ENCODE results near the gene C1QA.

The C1QA gene

DNA sequence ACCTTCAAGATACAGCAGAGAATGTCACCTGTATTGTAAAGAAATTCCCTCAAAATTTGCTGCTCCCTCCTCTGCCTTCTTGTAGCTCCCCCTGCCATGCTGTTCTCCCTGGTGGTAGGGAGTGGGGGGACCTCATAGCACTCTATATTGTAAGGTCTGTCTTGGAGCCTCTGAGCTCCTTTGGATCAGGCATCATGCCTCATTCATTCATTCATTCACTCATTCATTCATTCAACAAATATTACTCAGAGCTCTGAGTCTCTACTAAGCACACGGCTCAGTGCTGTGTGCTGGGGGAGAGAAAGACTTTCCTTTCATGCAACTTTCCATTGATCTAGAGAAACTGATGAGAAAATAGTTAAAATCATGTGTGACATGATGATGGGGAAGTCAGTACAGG is 47.1 kb downstream of the C1QA start:
- Histone ChIP-seq H3K4me1 (ENCODE audit: insufficient read depth, low read length, poor library complexity, severe bottlenecking) (no peaks in the 10 kb centered on the region), H3K4me3 (ENCODE audit: low read length, poor library complexity, severe bottlenecking) (no peak overlapping the region), H3K9ac (ENCODE audit: low read depth, low read length, poor library complexity, severe bottlenecking) (no peak overlapping the region), H3K9me2 (replicated peaks; ENCODE audit: low read depth, low read length) (no peaks in the 10 kb centered on the region), H2AFZ (ENCODE audit: low read length) (no peak overlapping the region), H3K36me3 (ENCODE audit: insufficient read depth, low read length) (no peaks in the 10 kb centered on the region), H3F3A (ENCODE audit: low read depth) (no peaks in the 10 kb centered on the region), H4K20me1 (ENCODE audit: insufficient read depth, low read length, poor library complexity, severe bottlenecking) (no peaks in the 10 kb centered on the region), H3K4me2 (ENCODE audit: low read depth, low read length, poor library complexity, severe bottlenecking) (no peak overlapping the region), H3K27me3 (ENCODE audit: insufficient read depth, low read length, poor library complexity, severe bottlenecking) (no peaks in the 10 kb centered on the region), H3K9me3 (ENCODE audit: insufficient read depth, low read depth, low read length) (no peaks in the 10 kb centered on the region), H3K79me2 (ENCODE audit: insufficient read depth, low read length) (no peaks in the 10 kb centered on the region)
- no peak for TF ChIP-seq EZH2phosphoT487 (IDR thresholded peaks at IDR 0.05; ENCODE audit: borderline replicate concordance)
- TF ChIP-seq, protein P1, sequence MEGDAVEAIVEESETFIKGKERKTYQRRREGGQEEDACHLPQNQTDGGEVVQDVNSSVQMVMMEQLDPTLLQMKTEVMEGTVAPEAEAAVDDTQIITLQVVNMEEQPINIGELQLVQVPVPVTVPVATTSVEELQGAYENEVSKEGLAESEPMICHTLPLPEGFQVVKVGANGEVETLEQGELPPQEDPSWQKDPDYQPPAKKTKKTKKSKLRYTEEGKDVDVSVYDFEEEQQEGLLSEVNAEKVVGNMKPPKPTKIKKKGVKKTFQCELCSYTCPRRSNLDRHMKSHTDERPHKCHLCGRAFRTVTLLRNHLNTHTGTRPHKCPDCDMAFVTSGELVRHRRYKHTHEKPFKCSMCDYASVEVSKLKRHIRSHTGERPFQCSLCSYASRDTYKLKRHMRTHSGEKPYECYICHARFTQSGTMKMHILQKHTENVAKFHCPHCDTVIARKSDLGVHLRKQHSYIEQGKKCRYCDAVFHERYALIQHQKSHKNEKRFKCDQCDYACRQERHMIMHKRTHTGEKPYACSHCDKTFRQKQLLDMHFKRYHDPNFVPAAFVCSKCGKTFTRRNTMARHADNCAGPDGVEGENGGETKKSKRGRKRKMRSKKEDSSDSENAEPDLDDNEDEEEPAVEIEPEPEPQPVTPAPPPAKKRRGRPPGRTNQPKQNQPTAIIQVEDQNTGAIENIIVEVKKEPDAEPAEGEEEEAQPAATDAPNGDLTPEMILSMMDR (conservative IDR thresholded peaks at IDR 0.05; ENCODE audit: low read length) = no peak

DNA sequence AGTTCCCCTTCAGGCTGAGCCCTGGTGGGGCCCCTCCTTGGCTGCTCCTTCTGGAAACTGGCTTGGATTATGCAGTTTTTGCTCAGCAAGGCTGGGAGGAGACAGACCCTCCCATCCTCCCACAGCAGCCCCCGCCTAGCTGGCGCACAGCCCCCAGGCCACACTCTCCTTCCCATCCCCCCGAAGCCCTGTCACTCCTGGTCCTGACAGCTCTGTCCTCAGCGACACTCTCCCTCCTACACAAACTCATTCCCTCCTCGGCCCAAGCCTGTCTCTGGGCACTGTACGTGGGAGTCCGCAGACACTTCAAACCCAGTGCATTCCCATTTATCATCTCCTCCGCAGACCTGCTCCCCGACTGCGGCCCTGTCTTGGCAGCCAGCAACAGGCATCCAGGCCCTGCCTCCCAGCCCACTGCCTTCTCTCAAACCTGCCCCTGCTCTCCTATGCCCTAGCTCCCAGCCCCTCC is 49.2 kb downstream of the C1QA start:
- H3K79me2 ChIP-seq (ENCODE audit: insufficient read depth, low read length) = no peaks in the 10 kb centered on the region
- H3K27me3 ChIP-seq (ENCODE audit: insufficient read depth, low read length, poor library complexity, severe bottlenecking) = no peaks in the 10 kb centered on the region
- H3K9me3 ChIP-seq (ENCODE audit: insufficient read depth, low read depth, low read length) = no peaks in the 10 kb centered on the region
- H3K9ac ChIP-seq (ENCODE audit: low read depth, low read length, poor library complexity, severe bottlenecking) = no peak overlapping the region
- no peaks in the 10 kb centered on the region for H3F3A ChIP-seq (ENCODE audit: low read depth)
- H3K36me3 ChIP-seq (ENCODE audit: insufficient read depth, low read length) = no peaks in the 10 kb centered on the region
- no peak overlapping the region for H3K4me3 ChIP-seq (ENCODE audit: low read length, poor library complexity, severe bottlenecking)
- no peak for TF ChIP-seq EZH2phosphoT487 (IDR thresholded peaks at IDR 0.05; ENCODE audit: borderline replicate concordance)
- H3K9me2 ChIP-seq (replicated peaks; ENCODE audit: low read depth, low read length) = no peaks in the 10 kb centered on the region
- H4K20me1 ChIP-seq (ENCODE audit: insufficient read depth, low read length, poor library complexity, severe bottlenecking) = no peaks in the 10 kb centered on the region
- H3K4me1 ChIP-seq (ENCODE audit: insufficient read depth, low read length, poor library complexity, severe bottlenecking) = no peaks in the 10 kb centered on the region
- H2AFZ ChIP-seq (ENCODE audit: low read length) = no peak overlapping the region
- H3K4me2 ChIP-seq (ENCODE audit: low read depth, low read length, poor library complexity, severe bottlenecking) = no peak overlapping the region

DNA sequence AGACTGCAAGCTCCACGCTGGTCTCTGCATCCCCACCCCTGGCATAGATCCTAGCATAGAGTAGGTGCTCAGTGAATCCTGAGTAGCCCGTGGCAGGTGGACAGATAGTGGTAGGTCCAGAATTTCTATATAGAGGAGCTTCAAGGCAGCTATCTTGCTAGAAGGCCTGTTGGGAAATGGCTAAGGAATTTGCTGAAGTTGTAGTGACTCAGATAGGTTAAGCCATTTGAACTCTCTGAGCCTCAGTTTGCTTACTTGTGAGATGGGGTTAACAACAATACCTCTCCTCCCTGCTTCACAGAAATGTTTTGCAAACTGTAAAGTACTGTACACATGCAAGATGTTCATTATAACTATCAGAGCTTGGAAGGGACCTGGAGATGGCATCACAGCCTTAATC is 50.8 kb downstream of the C1QA start:
- Histone ChIP-seq H3K9me3 (ENCODE audit: insufficient read depth, low read depth, low read length) (no peaks in the 10 kb centered on the region), H3K9ac (ENCODE audit: low read depth, low read length, poor library complexity, severe bottlenecking) (no peak overlapping the region), H4K20me1 (ENCODE audit: insufficient read depth, low read length, poor library complexity, severe bottlenecking) (no peaks in the 10 kb centered on the region), H3K9me2 (replicated peaks; ENCODE audit: low read depth, low read length) (no peaks in the 10 kb centered on the region), H2AFZ (ENCODE audit: low read length) (no peak overlapping the region), H3F3A (ENCODE audit: low read depth) (no peaks in the 10 kb centered on the region), H3K4me1 (ENCODE audit: insufficient read depth, low read length, poor library complexity, severe bottlenecking) (no peaks in the 10 kb centered on the region), H3K79me2 (ENCODE audit: insufficient read depth, low read length) (no peaks in the 10 kb centered on the region), H3K4me2 (ENCODE audit: low read depth, low read length, poor library complexity, severe bottlenecking) (no peak overlapping the region), H3K27me3 (ENCODE audit: insufficient read depth, low read length, poor library complexity, severe bottlenecking) (no peaks in the 10 kb centered on the region), H3K4me3 (ENCODE audit: low read length, poor library complexity, severe bottlenecking) (no peak overlapping the region), H3K36me3 (ENCODE audit: insufficient read depth, low read length) (no peaks in the 10 kb centered on the region)
- TF ChIP-seq, protein P1 (conservative IDR thresholded peaks at IDR 0.05; ENCODE audit: low read length) = no peak
- TF ChIP-seq EZH2phosphoT487 (IDR thresholded peaks at IDR 0.05; ENCODE audit: borderline replicate concordance) = no peak

DNA sequence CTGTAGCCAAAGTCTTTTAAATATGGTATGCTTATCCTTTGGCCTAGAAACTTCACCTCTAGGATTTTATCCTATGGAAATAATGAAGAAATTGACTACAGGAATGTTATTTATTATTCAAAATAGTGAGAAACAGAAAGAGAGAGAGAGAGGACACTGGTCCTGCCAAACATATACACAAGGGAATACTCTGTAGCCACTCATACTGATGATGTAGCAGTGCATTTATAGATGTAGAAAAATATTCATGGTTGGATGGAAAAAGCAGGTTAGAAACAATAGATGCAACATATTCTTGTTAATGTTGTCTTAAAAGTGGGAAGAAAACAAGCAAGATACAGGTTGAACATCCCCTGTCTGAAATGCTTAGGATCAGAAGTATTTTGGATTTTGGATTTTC is 52.0 kb downstream of the C1QA start:
- H2AFZ ChIP-seq (ENCODE audit: low read length) = no peak overlapping the region

More for the DNA sequence above, 52.0 kb downstream of the C1QA start:
- TF ChIP-seq, protein P1 (conservative IDR thresholded peaks at IDR 0.05; ENCODE audit: low read length) = no peak
- no peak for TF ChIP-seq EZH2phosphoT487 (IDR thresholded peaks at IDR 0.05; ENCODE audit: borderline replicate concordance)
- no peaks in the 10 kb centered on the region for H4K20me1 ChIP-seq (ENCODE audit: insufficient read depth, low read length, poor library complexity, severe bottlenecking)
- no peaks in the 10 kb centered on the region for H3K79me2 ChIP-seq (ENCODE audit: insufficient read depth, low read length)
- no peak overlapping the region for H3K9ac ChIP-seq (ENCODE audit: low read depth, low read length, poor library complexity, severe bottlenecking)
- no peak overlapping the region for H3K4me2 ChIP-seq (ENCODE audit: low read depth, low read length, poor library complexity, severe bottlenecking)
- H3F3A ChIP-seq (ENCODE audit: low read depth) = no peaks in the 10 kb centered on the region
- H3K4me1 ChIP-seq (ENCODE audit: insufficient read depth, low read length, poor library complexity, severe bottlenecking) = no peaks in the 10 kb centered on the region
- H3K9me3 ChIP-seq (ENCODE audit: insufficient read depth, low read depth, low read length) = no peaks in the 10 kb centered on the region
- H3K4me3 ChIP-seq (ENCODE audit: low read length, poor library complexity, severe bottlenecking) = no peak overlapping the region
- no peaks in the 10 kb centered on the region for H3K9me2 ChIP-seq (replicated peaks; ENCODE audit: low read depth, low read length)
- no peaks in the 10 kb centered on the region for H3K27me3 ChIP-seq (ENCODE audit: insufficient read depth, low read length, poor library complexity, severe bottlenecking)
- no peaks in the 10 kb centered on the region for H3K36me3 ChIP-seq (ENCODE audit: insufficient read depth, low read length)
